NCI-H2227 (cell line): ENCODE measurements around the gene MYRIP.
"Not testable (repeated sequence)": the region's sequence is repeated elsewhere in the genome, so short reads cannot be mapped to it uniquely, and the experiment has no call there.

Experiments
- DNase-seq: peaks from one replicate; lab custom pipeline; 2025; ENCODE audit not compliant: unreplicated experiment; lab: John Stamatoyannopoulos, UW

Gene MYRIP

GRCh38 chr3:39805650-39806049, 3.8 kb upstream of the MYRIP start:
- DNase-seq: no peak

GRCh38 chr3:39806820-39807219, 2.6 kb upstream of the MYRIP start:
- no peak for DNase-seq

GRCh38 chr3:39808467-39809180, 785 bp upstream of the MYRIP start:
- DNase-seq: no peak

- no peak for DNase-seq
Observed at GRCh38 chr3:39809995-39810595, 686 bp downstream of the MYRIP start.

GRCh38 chr3:39810647-39811161, 1.3 kb downstream of the MYRIP start:
- no peak for DNase-seq

GRCh38 chr3:39811561-39811960, 2.2 kb downstream of the MYRIP start:
- no peak for DNase-seq

- DNase-seq: no peak
Observed at GRCh38 chr3:39812537-39812936, 3.1 kb downstream of the MYRIP start.

- DNase-seq: no peak
Observed at GRCh38 chr3:39814007-39814406, 4.6 kb downstream of the MYRIP start.

- no peak for DNase-seq
Observed at GRCh38 chr3:39819899-39820298, 10.5 kb downstream of the MYRIP start.

GRCh38 chr3:39833764-39834163, 24.4 kb downstream of the MYRIP start:
- DNase-seq: not testable (repeated sequence)

GRCh38 chr3:39839484-39839883, 30.1 kb downstream of the MYRIP start:
- no peak for DNase-seq

- DNase-seq: no peak
Observed at GRCh38 chr3:39843440-39843839, 34.0 kb downstream of the MYRIP start.

- no peak for DNase-seq
Observed at GRCh38 chr3:39848365-39848764, 39.0 kb downstream of the MYRIP start.

- DNase-seq: no peak
Observed at GRCh38 chr3:39849992-39850715, 40.7 kb downstream of the MYRIP start.

GRCh38 chr3:39850716-39851032, 41.3 kb downstream of the MYRIP start:
- no peak for DNase-seq

- DNase-seq: no peak
Observed at GRCh38 chr3:39855517-39855916, 46.1 kb downstream of the MYRIP start.

GRCh38 chr3:39869890-39870289, 60.5 kb downstream of the MYRIP start:
- no peak for DNase-seq

GRCh38 chr3:39870706-39871105, 61.3 kb downstream of the MYRIP start:
- DNase-seq: no peak

- no peak for DNase-seq
Observed at GRCh38 chr3:39879581-39879980, 70.2 kb downstream of the MYRIP start.

GRCh38 chr3:39882111-39882510, 72.7 kb downstream of the MYRIP start:
- DNase-seq: no peak

GRCh38 chr3:39892068-39892467, 82.7 kb downstream of the MYRIP start:
- no peak for DNase-seq

GRCh38 chr3:39896184-39896583, 86.8 kb downstream of the MYRIP start:
- DNase-seq: no peak
